K562 (cell line): ENCODE measurements around the gene GLIS2. TPM values are rescaled to one million over a fixed set of nuclear protein-coding genes. Genes with fewer than 3 reads are reported as not detected.

Experiments
- CBFA2T2 ChIP-seq: fragments of 450-650 bp; conservative IDR thresholded peaks from 2 replicates; pipeline ENCODE4 v1.6.1; 2017; ENCODE audit warnings: mild to moderate bottlenecking
- CBX5 ChIP-seq: IDR thresholded peaks from 2 replicates; pipeline ENCODE4 v1.6.1; 2014; ENCODE audit warnings: low read depth, borderline replicate concordance
- DMBX1 ChIP-seq: fragments of 250-450 bp; sonication (Bioruptor Pico); IDR thresholded peaks from 2 replicates; pipeline ENCODE4 v1.8.0; 2022; ENCODE audit warnings: inconsistent platforms, mild to moderate bottlenecking, moderate library complexity, borderline replicate concordance
- ETV6 ChIP-seq, 3 experiments: fragments of 150-350 bp in 1 of 3; sonication (generic) in 1 of 3; formaldehyde crosslinking in 1 of 3; IDR thresholded peaks; 2 replicates each; pipeline versions ENCODE4 v1.6.1 to v1.8.0; 2014 to 2022; ENCODE audit warnings: borderline replicate concordance in 2 of 3, low read depth in 2 of 3, antibody characterized with exemption in 1 of 3, low read length in 1 of 3, mild to moderate bottlenecking in 1 of 3, missing genetic modification reagents in 1 of 3
- GATAD2B ChIP-seq: fragments of 450-650 bp; IDR thresholded peaks from 2 replicates; pipeline ENCODE4 v1.6.1; 2017; ENCODE audit warnings: mild to moderate bottlenecking, borderline replicate concordance
- HIVEP1 ChIP-seq: fragments of 250-450 bp; sonication (Bioruptor Pico); IDR thresholded peaks from 2 replicates; pipeline ENCODE4 v1.4.0; 2020; ENCODE audit warnings: mild to moderate bottlenecking
- HNRNPH1 ChIP-seq: fragments of 200-400 bp; formaldehyde crosslinking; optimal IDR thresholded peaks from 2 replicates; pipeline ENCODE3; 2017; ENCODE audit warnings: low read depth, mild to moderate bottlenecking, low read length, moderate library complexity
- MAFK ChIP-seq: IDR thresholded peaks from 2 replicates; pipeline ENCODE4 v1.6.1; 2011; ENCODE audit warnings: low read length, improper control_type of control experiment
- MTF1 ChIP-seq: fragments of 250-450 bp; sonication (Bioruptor Pico); IDR thresholded peaks from 2 replicates; pipeline ENCODE4 v1.9.0; 2021; ENCODE audit warnings: moderate library complexity, mild to moderate bottlenecking, inconsistent platforms, borderline replicate concordance
- NELFE ChIP-seq: IDR thresholded peaks from 2 replicates; pipeline ENCODE4 v1.6.1; 2011; ENCODE audit warnings: mild to moderate bottlenecking; ENCODE audit not compliant: insufficient read depth, insufficient read length
- NRF1 ChIP-seq, 2 experiments: fragments of 450-650 bp; IDR thresholded peaks in 1 of 2; conservative IDR thresholded peaks in 1 of 2; 2 replicates each; pipeline ENCODE4 v1.6.1; 2014; ENCODE audit warnings: mild to moderate bottlenecking in 2 of 2
- PHTF2 ChIP-seq: fragments of 250-450 bp; sonication (Bioruptor Pico); IDR thresholded peaks from 2 replicates; pipeline ENCODE4 v1.5.0; 2021; ENCODE audit warnings: mild to moderate bottlenecking
- POLR2AphosphoS5 ChIP-seq: IDR thresholded peaks from 2 replicates; pipeline ENCODE4 v1.6.1; 2011; ENCODE audit warnings: mild to moderate bottlenecking, low read depth, low read length, moderate library complexity; ENCODE audit not compliant: control insufficient read depth, insufficient read depth
- RAD51 ChIP-seq: fragments of 450-650 bp; IDR thresholded peaks from 2 replicates; pipeline ENCODE4 v1.7.1; 2016; ENCODE audit warnings: low read depth, mild to moderate bottlenecking, borderline replicate concordance
- RBM22 ChIP-seq: fragments of 200-400 bp; formaldehyde crosslinking; IDR thresholded peaks from 2 replicates; pipeline ENCODE4 v1.6.1; 2018; ENCODE audit warnings: low read length, low read depth; ENCODE audit not compliant: poor library complexity, severe bottlenecking
- RFX5 ChIP-seq: IDR thresholded peaks from 2 replicates; pipeline ENCODE4 v1.6.1; 2011; ENCODE audit warnings: low read depth, mild to moderate bottlenecking, improper control_type of control experiment, low read length
- RNF2 ChIP-seq: sonication (generic); IDR thresholded peaks from 2 replicates; pipeline ENCODE4 v1.6.1; 2016
- SRSF3 ChIP-seq: fragments of 200-400 bp; formaldehyde crosslinking; IDR thresholded peaks from 2 replicates; pipeline ENCODE4 v1.6.1; 2016; ENCODE audit warnings: mild to moderate bottlenecking, low read length, moderate library complexity; ENCODE audit not compliant: insufficient read depth
- TEAD2 ChIP-seq: fragments of 450-650 bp; IDR thresholded peaks from 2 replicates; pipeline ENCODE4 v1.6.1; 2016; ENCODE audit warnings: missing genetic modification characterization, control low read depth, missing compliant biosample characterization
- TOE1 ChIP-seq, 2 experiments: fragments of 450-650 bp in 1 of 2; sonication (generic) in 1 of 2; formaldehyde crosslinking in 1 of 2; IDR thresholded peaks; 2 replicates each; pipeline versions ENCODE4 v1.7.1 to v1.8.0; 2016 to 2022; ENCODE audit warnings: borderline replicate concordance in 2 of 2, mild to moderate bottlenecking in 2 of 2, antibody characterized with exemption in 1 of 2, inconsistent platforms in 1 of 2, low read depth in 1 of 2, missing genetic modification reagents in 1 of 2, moderate library complexity in 1 of 2
- U2AF1 ChIP-seq: fragments of 200-400 bp; formaldehyde crosslinking; optimal IDR thresholded peaks from 2 replicates; pipeline ENCODE3; 2017; ENCODE audit warnings: mild to moderate bottlenecking, low read depth, low read length, moderate library complexity
- WHSC1 ChIP-seq: IDR thresholded peaks from one replicate; pipeline ENCODE4 v1.6.1; 2012; ENCODE audit warnings: low read length, control low read depth, inconsistent platforms
- ZC3H8 ChIP-seq: fragments of 450-650 bp; IDR thresholded peaks from 2 replicates; pipeline ENCODE4 v1.6.1; 2017
- ZNF133 ChIP-seq: fragments of 250-450 bp; sonication (Bioruptor Pico); IDR thresholded peaks from 2 replicates; pipeline ENCODE4 v1.4.0; 2020; ENCODE audit warnings: mild to moderate bottlenecking
- ZNF707 ChIP-seq: fragments of 250-450 bp; sonication (Bioruptor Pico); conservative IDR thresholded peaks from 2 replicates; pipeline ENCODE4 v1.8.0; 2022; ENCODE audit warnings: inconsistent platforms, mild to moderate bottlenecking, moderate library complexity
- polyA plus RNA-seq, 8 experiments: library from polyadenylated mRNA; depleted of rRNA in 4 of 8; stranded (reverse) in 5 of 8; unstranded in 3 of 8; fragments of >200 nt; fragmentation: Nextera tagmentation in 2 of 8; fragmentation: Illumina TruSeq in 1 of 8; extraction: Ambion mirVana in 2 of 8; extraction: Trizol in 1 of 8; gene quantifications; 2 replicates each; pipeline versions ENCODE4 v1.2.1 to v1.2.3, GENCODE V29; 2011 to 2014; ENCODE audit warnings: inconsistent platforms in 1 of 8, missing spikeins in 1 of 8
- total RNA-seq, 7 experiments: library from RNA; depleted of rRNA in 6 of 7; stranded (reverse); fragments of >200 nt in 6 of 7; fragmentation: Illumina TruSeq in 2 of 7; extraction: Trizol in 2 of 7; gene quantifications; 2 replicates each; pipeline versions ENCODE4 v1.2.1 to v1.2.3, GENCODE V29; 2011 to 2021; ENCODE audit warnings: low replicate concordance in 1 of 7
- TF ChIP-seq, protein P1 (sequence below): fragments of 450-650 bp; formaldehyde crosslinking; IDR thresholded peaks from 2 replicates; pipeline ENCODE4 v1.4.0; 2022; ENCODE audit warnings: missing genetic modification characterization

Gene GLIS2
- total and polyA plus RNA-seq, 9 of the 15 experiments (the other 6 are each of a cell fraction or from before 2014, with no cell fraction given), result 0.10 to 9.0 (median 0.57) TPM

- TF ChIP-seq DMBX1 (CRISPR knock-in tag) (no peak; the same call in 1 of the 2 replicates), ZNF133 (no peak), POLR2AphosphoS5 (peak; percentile 42), CBFA2T2 (no peak), NELFE (no peak), CBX5 (no peak), GATAD2B (peak; percentile 77; the same call in 1 of the 2 replicates), SRSF3 (peak; percentile 81; the same call in 1 of the 2 replicates), ZNF707 (CRISPR knock-in tag) (no peak), NRF1 (conservative IDR thresholded peaks at IDR 0.05 in 1 of 2, IDR thresholded peaks at IDR 0.05 in 1 of 2) (peak; percentile 43 to 55), U2AF1 (no peak), TEAD2 (tag) (no peak), WHSC1 (no peak), MTF1 (no peak), HNRNPH1 (no peak), RBM22 (peak; percentile 57), PHTF2 (CRISPR knock-in tag) (no peak), ZC3H8 (no peak), ETV6 (IDR thresholded peaks at IDR 0.05; ENCODE audit: borderline replicate concordance in 1 of 2, low read depth in 2 of 2, low read length in 1 of 2) (no peak), ETV6 (CRISPR knock-in tag; IDR thresholded peaks at IDR 0.05; ENCODE audit: borderline replicate concordance) (0 out of 2 replicates have a peak, but pooled peaks have one; percentile 53), RAD51 (peak; percentile 65), RFX5 (no peak), TOE1 (IDR thresholded peaks at IDR 0.05; ENCODE audit: borderline replicate concordance) (peak; percentile 79), TOE1 (CRISPR knock-in tag; IDR thresholded peaks at IDR 0.05; ENCODE audit: borderline replicate concordance, low read depth) (no peak), MAFK (peak; percentile 39; the same call in 1 of the 2 replicates), HIVEP1 (CRISPR knock-in tag) (no peak), RNF2 (peak; percentile 49)
- TF ChIP-seq, protein P1, sequence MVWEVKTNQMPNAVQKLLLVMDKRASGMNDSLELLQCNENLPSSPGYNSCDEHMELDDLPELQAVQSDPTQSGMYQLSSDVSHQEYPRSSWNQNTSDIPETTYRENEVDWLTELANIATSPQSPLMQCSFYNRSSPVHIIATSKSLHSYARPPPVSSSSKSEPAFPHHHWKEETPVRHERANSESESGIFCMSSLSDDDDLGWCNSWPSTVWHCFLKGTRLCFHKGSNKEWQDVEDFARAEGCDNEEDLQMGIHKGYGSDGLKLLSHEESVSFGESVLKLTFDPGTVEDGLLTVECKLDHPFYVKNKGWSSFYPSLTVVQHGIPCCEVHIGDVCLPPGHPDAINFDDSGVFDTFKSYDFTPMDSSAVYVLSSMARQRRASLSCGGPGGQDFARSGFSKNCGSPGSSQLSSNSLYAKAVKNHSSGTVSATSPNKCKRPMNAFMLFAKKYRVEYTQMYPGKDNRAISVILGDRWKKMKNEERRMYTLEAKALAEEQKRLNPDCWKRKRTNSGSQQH (CRISPR knock-in tag), result no peak
Observed at GRCh38 chr16:4271176-4272113, 44.4 kb upstream of the GLIS2 start (continued).
